CD4-positive, alpha-beta T cell treated with Interleukin-4 for 1 hour (primary cell): ENCODE results near the gene CAB39.

Source experiments
- DNase-seq, 2 donors: peaks; one replicate each; pipeline ENCODE4 v3.0.0-alpha.2; 2020 to 2022

Gene CAB39

DNA sequence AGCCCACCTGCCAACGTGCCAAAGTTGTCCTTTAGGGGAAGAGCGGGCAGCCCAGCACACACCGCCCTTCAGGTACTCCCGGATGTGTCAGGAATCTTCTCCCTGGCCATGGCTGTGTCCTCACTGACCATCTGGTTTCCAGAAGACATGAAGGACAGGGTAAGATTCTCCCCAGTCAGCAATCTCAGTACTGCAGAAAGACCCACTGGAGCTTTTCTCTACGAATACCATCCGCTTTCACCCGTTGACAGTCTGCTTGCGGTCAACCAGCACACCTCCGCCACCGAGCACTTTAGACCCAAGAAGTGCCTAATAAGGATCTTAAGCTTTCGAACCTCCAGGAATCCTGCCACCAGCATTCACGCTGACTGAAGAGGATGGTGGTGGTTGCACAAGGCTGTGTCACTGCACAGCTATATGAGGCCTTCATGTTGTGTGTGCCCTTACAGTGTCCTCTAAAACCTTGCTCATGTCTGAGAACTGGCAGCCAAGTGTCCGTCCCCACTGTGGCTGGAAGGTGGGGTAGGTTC lies 109.4 kb downstream of the CAB39 start:
- no peak for DNase-seq

DNA sequence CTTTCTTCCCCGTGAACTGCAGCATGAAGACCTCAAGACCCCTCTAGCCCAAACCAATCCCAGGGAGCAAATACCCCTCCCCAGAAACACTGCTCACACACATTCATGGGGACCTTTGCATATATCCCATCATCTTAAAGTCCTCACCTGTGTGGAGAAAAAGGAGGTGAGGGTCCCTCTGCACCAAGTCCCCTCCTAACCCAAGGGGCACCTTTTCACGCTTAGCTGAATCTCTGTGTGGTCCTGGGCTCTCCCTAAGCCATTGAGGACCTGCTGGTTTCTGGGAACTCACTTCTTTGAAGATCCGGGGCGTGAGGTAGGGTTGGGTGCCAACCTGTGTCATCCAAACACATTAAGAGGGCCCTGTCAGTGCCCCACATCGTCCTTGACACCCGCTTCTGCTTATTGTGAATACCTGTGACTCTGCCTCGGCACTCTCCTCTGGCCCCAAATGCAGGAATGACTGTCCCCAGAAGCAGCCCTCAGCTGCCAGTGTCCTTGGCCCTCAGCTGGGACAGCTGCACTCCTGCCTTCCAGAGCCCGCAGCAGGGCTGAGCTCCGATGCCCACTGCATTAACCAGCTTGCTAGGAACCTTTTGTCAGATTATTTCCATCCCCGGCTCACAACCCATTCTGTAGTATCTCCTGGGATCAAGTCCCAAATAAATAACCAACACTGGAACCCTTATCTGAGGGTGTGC lies 110.8 kb downstream of the CAB39 start:
- DNase-seq, result no peak

DNA sequence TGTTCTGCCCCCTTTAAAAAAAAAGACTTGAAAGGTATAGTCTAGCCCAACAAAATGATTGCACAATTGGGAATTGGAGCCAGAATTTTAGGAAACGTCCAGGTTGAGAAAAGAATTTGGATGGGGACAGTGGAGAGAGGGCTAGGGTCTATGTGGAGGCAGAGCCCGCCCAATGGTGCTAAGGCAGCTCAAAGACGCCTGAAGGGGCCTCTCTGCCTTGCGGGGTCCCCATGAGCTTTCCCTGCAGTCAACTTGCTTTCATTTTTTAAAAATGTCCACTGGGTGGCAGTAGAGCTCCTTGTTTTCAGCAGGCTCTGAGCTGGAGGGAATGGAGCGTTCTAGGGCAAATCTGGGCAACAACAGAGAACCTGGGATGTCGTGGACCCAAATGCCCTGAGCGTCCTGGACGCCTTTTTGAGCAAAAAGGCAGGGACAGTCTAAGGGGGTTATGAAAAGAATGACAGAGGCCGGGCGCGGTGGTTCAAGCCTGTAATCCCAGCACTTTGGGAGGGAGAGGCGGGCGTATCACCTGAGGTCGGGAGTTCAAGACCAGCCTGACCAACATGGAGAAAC lies 111.8 kb downstream of the CAB39 start:
- DNase-seq, result peak; percentile 61 to 82

DNA sequence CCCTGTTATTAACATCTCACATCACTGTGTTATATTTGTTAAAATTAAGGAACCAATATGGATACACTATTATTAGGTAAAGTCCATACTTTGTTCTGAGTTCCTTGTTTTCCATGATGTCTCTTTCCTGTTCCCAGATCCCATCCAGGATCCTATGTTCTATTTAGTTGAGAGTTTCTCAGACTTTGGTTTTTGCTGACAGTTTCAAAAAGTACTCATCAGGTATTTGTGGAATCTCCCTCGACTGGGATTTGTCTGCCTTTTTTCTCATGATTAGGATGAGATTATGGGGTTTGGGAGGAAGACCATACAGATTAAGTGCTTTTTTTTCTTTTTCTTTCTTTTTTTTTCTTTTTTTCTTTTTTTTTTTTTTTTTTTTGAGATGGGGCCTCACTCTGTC lies 112.7 kb downstream of the CAB39 start:
- DNase-seq, result no peak

DNA sequence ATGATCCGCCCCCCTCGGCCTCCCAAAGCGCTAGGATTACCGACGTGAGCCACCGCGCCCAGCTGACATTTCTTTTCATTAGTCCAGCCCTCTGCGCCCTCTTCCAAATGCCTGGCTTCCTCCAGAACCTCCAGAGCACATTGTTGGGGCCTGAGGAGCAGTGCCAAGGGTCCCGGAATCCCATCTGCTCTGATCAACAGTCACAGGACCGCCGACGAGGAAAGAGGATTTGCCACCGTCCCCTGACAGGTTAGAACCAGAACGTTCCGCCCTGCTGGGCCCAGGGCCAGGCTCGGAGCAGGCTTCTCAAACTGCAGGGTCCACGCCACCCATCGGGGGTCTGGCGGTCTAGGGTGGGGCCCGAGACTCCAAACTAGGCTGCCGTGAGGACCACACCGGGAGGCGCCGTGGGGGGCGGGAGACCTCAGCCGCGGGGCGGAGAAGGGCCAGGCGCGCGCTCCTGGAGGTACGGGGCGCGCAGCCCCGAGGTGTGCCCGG lies 115.2 kb downstream of the CAB39 start:
- DNase-seq, result no peak

DNA sequence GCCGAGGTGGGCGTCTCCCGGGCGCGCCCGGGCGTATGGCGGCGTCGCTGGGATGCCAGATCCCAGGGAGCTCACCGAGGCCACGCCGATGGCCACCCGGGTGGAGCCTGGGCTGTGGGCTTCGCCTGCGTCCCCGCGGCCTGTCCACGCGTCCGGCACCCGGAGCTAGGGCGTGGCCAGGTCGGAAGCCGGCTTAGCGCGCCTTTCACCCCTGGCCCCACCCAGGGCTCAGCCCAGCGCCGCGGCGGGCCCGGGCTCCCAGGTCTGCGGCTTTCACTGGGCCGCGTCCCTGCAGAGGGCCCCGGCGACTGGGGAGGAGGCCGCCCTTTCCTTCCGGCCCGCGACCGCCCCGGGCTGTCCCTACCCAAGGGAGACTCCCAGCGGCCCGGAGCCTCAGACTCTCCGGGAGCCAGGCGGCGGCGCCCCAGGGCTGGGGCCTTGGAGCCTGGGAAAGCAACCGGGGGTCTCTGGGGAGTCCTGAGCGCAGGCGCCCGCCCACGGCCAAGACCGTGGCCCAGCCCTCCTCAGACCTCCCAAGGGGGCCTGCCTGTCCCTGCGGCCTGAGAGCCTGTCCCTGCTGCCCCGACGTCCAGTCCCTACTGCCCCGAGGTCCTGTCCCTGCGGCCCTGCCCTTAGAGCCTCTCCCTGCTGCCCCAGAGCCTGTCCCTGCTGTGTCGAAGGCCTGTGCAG lies 115.8 kb downstream of the CAB39 start:
- DNase-seq, result no peak

DNA sequence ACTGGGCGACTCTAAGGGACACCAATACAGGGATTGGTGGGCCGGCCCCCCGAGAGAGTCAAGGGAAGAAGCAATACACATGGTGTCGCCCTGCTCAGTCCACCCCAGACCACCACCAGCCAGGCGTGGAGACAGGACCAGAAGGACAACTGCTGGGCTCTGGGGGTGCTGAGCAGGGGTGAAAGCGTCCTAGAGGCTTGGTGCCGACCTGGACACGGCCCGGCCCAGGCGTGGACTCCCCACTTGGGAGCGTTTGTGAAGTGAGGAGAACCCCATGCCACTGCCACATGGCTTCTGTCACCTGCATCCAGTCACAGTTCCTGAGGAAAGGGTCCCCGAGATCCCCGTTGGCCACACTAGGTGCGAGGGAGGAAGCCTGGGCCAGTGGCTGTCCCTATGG lies 116.7 kb downstream of the CAB39 start:
- no peak for DNase-seq

- DNase-seq, result no peak
Measured at GRCh38 chr2:230829959-230830358, 117.3 kb downstream of the CAB39 start.

- DNase-seq, result no peak
Measured at GRCh38 chr2:230830428-230830827, 117.8 kb downstream of the CAB39 start.

GRCh38 chr2:230840301-230840700 lies 127.7 kb downstream of the CAB39 start:
- DNase-seq, result no peak

DNA sequence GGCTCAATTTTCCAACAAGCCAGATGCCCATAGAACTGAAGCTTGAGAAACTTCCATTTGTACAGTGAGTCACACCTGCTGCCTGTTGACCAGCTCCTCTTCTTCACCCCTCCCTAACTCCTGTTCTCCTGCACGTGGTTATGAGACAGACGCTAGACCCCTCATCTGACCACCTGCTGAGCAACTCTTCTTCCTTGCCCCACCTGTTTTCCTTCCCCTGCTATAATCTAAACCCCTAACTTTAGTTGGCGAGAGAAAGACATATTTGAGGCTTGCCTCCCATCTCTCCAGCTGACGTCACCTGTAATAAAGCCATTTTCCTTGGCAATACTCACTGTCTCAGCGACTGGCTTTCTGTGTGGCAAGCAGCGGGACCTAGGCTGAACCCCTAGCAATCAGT lies 129.8 kb downstream of the CAB39 start:
- DNase-seq, result no peak

GRCh38 chr2:230843132-230843531 lies 130.5 kb downstream of the CAB39 start:
- DNase-seq, result no peak

DNA sequence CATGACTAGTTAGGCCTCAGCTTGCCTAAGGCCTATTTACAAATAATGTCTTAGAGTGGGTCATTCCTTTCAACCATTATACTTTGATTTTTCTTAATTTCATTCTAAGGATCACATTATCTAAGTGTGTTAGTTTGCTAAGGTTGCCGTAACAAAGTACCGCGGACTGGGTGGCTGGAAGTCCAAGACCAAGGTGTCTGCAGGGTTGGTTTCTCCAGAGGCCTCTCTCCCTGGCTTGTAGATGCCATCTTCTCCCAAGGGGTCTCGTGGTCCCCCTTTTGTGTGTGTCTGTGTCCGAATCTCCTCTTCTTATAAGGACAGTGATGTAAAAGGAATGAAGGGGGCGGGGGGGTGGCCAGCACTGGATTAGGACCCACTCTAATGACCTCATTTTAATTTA lies 133.7 kb downstream of the CAB39 start:
- DNase-seq, result no peak

- peak; percentile 82 to 85 for DNase-seq
Measured at GRCh38 chr2:230847883-230848388, 135.3 kb downstream of the CAB39 start.

DNA sequence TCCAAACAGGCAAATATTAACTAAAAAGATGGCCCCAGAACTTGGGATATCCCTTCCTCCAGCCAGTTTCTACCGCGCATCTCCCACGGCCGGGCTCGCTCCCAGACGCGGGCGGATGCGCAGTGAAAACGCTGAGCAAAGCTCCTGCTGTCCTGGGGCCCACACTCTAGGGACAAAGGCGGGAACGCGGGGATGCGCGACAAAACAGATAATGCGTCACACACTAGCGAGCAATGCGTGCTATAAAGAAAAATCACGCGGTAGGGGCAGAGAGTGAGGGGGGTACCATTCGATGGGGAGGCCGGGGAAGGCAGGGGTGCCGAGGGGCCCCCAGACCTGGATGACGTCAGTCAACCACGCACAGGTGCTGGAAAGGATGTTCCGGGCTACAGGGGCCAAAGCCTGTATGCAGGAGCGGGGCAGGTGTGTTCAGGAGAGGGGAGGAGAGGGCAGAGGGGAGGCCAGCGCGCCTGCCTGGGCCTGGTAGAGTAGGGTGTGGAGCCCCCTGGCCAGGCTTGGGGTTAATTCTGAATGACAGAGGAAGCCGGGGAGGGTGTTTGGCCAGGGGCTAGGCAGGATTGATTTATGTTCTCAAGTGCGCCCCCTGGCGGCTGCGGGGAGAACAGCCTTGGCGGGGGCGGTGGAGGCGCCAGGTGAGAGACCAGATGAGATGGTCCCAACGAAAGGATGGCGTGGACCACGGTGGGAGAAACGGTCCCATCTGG lies 137.2 kb downstream of the CAB39 start:
- peak; percentile 69 to 72 for DNase-seq

DNA sequence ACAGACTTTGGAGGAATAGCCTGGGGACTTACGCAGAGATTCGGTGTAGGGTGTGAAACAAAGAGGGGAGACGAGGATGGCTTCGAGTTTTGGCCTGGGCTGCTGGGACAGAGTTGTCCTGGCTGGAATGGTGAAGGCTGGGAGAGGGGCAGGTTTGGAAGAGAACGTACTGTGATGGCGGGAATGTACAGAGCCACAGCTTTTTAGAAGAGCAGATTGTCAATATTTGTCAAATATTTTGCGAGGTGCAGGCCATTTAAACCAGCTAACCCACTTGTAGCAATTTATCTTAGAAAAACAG lies 137.7 kb downstream of the CAB39 start:
- no peak for DNase-seq

DNA sequence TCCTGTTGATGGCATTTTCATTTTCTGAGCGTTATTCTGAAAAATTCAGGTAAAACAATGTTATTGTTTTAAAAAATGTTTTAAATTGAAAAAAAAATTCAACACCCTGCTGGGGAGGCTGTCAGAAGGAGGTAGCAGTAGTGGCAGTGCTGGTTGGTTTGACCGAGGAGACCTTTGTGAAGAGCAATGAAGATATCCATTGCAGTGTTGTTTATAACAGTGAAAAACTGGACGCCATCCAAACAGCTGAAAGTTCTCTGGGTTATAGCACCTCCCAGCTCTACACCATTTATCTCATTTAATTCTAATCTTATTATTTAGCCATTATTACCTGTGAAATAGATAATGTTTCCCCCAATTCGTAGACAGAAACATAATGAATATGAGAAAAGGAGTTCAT lies 139.5 kb downstream of the CAB39 start:
- DNase-seq, result no peak

GRCh38 chr2:230861552-230862255 lies 149.1 kb downstream of the CAB39 start:
- no peak for DNase-seq

DNA sequence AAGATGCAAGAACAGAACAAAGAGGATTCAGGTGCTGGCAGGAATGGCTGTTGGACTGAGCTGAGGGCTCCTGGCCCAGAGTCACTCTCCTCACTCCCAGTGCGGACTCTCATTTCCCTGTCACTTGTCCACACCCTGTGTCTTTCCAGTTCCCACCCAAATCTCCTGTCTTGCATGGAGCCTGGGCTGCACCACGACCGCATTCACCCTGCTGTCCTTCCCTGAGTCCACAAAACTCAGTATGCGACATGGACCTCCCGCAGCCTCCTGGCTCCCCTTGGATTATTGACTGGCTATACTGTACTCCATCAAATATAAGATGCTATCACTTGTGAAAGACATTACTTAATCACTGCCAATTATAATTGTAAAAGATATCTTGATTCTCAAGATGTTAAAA lies 149.7 kb downstream of the CAB39 start:
- DNase-seq, result no peak

- no peak for DNase-seq
Measured at GRCh38 chr2:230863031-230863430, 150.4 kb downstream of the CAB39 start.

DNA sequence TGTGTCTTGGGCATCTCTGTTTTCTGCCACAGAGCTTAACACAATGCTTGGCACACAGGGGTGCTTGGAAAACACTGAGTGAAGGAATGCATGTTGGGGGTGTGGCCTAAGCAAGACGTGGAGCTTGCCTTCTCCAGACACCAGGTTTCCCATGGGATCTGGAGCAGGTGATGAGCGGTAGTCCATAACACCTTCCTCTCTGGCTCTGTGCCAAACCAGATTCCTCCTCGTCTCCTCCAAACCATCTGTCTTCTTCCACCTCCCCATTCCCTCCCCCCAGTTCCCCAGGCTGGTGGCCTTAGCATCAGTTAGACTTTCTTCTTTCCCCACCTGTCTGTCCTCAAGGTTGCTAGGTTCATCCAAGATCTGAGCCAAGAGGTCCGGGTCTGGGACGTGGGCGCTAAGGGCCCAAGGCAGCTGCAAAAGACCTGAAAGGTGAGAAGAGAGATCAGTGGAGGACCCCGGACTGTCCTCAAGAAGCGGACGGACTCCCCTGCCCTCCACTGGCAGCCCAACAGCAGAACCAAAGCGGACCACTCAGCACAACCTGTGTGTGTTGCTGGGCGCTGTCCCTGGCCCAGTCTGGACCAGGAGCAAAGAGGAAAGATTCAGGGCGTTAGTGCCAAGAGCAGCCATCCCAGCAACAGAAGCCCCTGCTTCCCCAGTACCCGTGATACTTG lies 150.9 kb downstream of the CAB39 start:
- DNase-seq, result no peak

- no peak for DNase-seq
Measured at GRCh38 chr2:230864122-230864604, 151.5 kb downstream of the CAB39 start.
